ENCODE data around the gene CD300LB.

Gene CD300LB

DNA sequence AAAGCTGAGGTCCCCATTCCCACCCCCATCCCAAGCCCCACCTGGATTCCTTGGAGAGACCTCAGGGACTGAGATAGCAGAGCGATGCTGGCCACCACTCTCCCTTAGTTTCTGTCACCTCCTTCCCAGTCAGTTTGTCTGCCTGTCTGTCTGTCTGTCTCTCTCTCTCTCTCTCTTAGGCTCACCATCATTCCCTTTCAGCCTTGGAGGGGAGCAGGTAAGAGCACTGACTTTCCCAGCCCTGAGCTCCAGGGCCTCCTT lies 5.9 kb downstream of the CD300LB start:
- Histone ChIP-seq H3K9me3 (ENCODE audit: control insufficient read depth, low read length) (no peaks in the 10 kb centered on the region), H3K4me1 (no peaks in the 10 kb centered on the region), H3K9ac (no peak overlapping the region), H3K36me3 (ENCODE audit: control insufficient read depth, insufficient read depth, low read length) (no peaks in the 10 kb centered on the region), H3K27ac (no peak overlapping the region), H3K4me2 (ENCODE audit: low read length) (no peak overlapping the region), H2AFZ (no peak overlapping the region), H3K4me3 (ENCODE audit: low read depth, low read length) (no peak overlapping the region), H3K27me3 (ENCODE audit: control insufficient read depth, insufficient read depth, low read length) (no peaks in the 10 kb centered on the region), H3K79me2 (no peaks in the 10 kb centered on the region)
- TF ChIP-seq CTCF (IDR thresholded peaks at IDR 0.05): no peak

DNA sequence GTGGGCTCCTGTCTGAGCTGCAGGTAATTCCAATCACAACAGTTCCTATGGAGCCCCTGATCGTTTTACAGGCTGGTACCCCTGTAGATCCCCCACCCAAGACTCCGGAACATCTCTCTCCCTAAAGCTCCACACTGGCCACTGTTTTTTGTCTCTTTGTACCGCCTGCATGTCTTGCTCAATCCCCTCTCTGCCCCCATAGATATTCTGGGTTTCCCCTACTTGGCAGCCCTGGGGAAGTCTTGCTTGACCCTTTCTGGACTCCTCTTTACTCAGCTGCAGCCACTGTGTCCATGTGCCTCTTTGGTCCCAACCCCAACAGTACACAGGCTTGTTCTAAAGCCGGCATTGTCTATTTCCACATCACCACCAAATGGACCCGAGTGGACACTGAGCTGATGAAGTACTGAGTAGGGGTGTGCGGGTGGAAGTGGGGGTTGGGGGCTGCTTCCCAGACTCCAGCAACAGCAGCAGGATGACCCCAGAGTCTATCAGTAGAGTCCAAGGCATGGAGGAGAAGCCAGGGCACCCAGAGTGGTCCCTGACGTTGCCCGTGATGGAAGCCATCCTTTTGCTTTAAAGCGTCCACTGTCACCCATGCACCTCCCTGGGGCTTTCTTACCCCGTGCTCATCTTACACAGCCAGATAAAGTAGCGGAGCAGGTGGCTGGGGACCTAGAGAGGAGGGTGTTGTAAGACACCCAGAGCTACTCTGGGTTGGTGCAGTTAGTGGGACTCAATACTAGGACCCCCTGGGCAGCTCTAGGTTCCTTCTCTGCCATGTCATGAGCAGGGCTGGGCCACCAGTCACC lies 6.4 kb downstream of the CD300LB start:
- Histone ChIP-seq H3K4me3 (ENCODE audit: low read depth, low read length) (no peak overlapping the region), H3K79me2 (no peaks in the 10 kb centered on the region), H3K36me3 (ENCODE audit: control insufficient read depth, insufficient read depth, low read length) (no peaks in the 10 kb centered on the region), H3K4me2 (ENCODE audit: low read length) (no peak overlapping the region), H3K9ac (no peak overlapping the region), H3K9me3 (ENCODE audit: control insufficient read depth, low read length) (no peaks in the 10 kb centered on the region), H3K4me1 (no peaks in the 10 kb centered on the region), H2AFZ (no peak overlapping the region), H3K27ac (no peak overlapping the region), H3K27me3 (ENCODE audit: control insufficient read depth, insufficient read depth, low read length) (no peaks in the 10 kb centered on the region)
- TF ChIP-seq CTCF (IDR thresholded peaks at IDR 0.05): no peak

- no peak overlapping the region for H3K4me3 ChIP-seq (ENCODE audit: low read depth, low read length)
- TF ChIP-seq CTCF (IDR thresholded peaks at IDR 0.05): no peak
- no peaks in the 10 kb centered on the region for H3K4me1 ChIP-seq
Observed at GRCh38 chr17:74523308-74523707, 8.0 kb downstream of the CD300LB start.

GRCh38 chr17:74522381-74523105 lies 8.7 kb downstream of the CD300LB start:
- H3K4me2 ChIP-seq (ENCODE audit: low read length): no peak overlapping the region
- H3K4me3 ChIP-seq (ENCODE audit: low read depth, low read length): no peak overlapping the region
- no peaks in the 10 kb centered on the region for H3K9me3 ChIP-seq (ENCODE audit: control insufficient read depth, low read length)
- H3K4me1 ChIP-seq: no peaks in the 10 kb centered on the region
- H3K27ac ChIP-seq: no peak overlapping the region
- TF ChIP-seq CTCF (IDR thresholded peaks at IDR 0.05): no peak
- H3K79me2 ChIP-seq: no peaks in the 10 kb centered on the region
- no peaks in the 10 kb centered on the region for H3K36me3 ChIP-seq (ENCODE audit: control insufficient read depth, insufficient read depth, low read length)
- no peaks in the 10 kb centered on the region for H3K27me3 ChIP-seq (ENCODE audit: control insufficient read depth, insufficient read depth, low read length)
- H2AFZ ChIP-seq: no peak overlapping the region
- H3K9ac ChIP-seq: no peak overlapping the region

More at GRCh38 chr17:74523308-74523707, 8.0 kb downstream of the CD300LB start:
- H3K9me3 ChIP-seq (ENCODE audit: control insufficient read depth, low read length): no peaks in the 10 kb centered on the region
- H3K36me3 ChIP-seq (ENCODE audit: control insufficient read depth, insufficient read depth, low read length): no peaks in the 10 kb centered on the region
- H3K79me2 ChIP-seq: no peaks in the 10 kb centered on the region
- H2AFZ ChIP-seq: no peak overlapping the region
- H3K4me2 ChIP-seq (ENCODE audit: low read length): no peak overlapping the region
- no peaks in the 10 kb centered on the region for H3K27me3 ChIP-seq (ENCODE audit: control insufficient read depth, insufficient read depth, low read length)
- no peak overlapping the region for H3K27ac ChIP-seq
- H3K9ac ChIP-seq: no peak overlapping the region

Data from parathyroid adenoma (tissue), 2 donors.